Stimulated activated CD8-positive, alpha-beta memory T cell treated with anti-CD3 and anti-CD28 coated beads, Interleukin-15, amount 100 ng/mL, for 48 hours (primary cell): ENCODE measurements around the gene USP3.

Experiments used
- DNase-seq, 2 donors: peaks; one replicate each; pipeline ENCODE4 v3.0.0-alpha.2; 2020; ENCODE audit warnings: low read depth in 2 of 2

USP3 gene

DNA sequence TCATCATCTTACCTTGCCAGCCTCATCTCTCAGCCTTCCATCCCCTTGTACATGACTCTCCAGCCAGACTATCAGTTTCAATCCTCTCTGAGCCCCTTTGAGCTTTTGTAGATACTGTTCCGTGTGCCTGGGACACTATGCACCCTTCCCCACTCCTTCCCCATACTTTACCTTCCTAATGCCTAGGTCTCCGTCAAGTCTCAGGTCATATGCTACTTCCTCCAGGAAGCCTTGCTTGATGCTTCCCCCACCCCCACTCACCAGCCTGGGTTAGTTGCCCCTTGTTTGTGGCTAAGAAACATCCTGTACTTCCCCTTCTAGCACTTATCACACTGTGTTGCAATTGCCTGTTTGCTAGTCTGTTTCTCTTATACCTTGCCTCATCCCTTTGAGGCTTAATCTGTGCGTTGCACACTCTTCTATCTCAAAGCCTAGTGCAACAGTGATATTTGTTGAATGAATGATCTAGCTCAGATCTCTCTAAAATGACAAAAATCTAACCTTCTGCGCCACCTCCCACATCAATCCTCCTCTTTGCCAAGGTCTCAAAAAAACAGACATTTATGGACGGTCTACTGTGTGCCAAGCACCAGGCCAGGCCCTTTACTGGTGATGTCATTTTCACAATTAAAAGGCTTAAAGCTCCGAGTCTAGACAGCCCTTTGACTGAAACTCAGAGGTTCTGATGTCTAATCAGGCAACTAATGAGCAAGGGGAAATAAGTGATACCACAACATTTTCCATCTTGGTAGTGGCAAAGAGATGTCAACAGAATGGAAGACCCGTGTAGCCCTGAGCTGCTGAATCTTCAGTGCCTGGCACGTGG lies 6.5 kb upstream of the USP3 start:
- peak; percentile 43 to 49 for DNase-seq

DNA sequence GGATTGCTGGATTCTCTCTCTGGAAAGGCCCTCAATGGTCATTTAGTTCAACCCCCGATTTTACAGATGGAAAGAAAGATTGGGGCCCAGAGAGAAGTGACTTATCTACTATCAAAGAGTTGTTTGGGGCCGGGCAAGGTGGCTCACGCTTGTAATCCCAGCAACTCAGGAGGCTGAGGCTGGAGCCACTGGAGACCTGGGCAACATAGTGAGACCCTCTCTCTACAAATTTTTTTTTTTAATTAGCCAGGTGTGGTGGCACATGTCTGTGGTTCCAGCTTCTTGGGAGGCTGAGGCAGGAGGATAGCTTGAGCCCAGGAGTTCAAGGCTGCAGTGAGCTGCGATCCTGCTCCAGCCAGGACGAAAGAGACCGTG lies 5.2 kb upstream of the USP3 start:
- no peak for DNase-seq

DNA sequence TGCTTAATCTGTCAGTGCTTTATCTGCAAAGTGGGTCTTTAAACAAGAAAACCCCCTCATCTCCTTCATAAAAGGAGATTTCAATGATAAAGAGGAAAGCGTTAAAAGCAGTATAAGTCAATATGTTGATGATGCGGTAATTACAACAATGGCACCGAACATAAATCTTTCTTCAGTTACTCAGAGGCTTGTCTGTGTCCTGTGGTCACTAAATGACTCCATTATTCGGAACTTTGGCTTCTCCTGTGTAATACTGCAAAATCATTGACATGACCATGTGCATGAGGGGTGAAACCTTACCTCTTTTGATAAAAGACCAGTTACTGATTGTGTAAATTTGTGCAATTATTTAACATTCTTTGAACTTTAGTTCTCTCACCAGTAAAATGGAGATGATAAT lies 4.8 kb upstream of the USP3 start:
- no peak for DNase-seq

DNA sequence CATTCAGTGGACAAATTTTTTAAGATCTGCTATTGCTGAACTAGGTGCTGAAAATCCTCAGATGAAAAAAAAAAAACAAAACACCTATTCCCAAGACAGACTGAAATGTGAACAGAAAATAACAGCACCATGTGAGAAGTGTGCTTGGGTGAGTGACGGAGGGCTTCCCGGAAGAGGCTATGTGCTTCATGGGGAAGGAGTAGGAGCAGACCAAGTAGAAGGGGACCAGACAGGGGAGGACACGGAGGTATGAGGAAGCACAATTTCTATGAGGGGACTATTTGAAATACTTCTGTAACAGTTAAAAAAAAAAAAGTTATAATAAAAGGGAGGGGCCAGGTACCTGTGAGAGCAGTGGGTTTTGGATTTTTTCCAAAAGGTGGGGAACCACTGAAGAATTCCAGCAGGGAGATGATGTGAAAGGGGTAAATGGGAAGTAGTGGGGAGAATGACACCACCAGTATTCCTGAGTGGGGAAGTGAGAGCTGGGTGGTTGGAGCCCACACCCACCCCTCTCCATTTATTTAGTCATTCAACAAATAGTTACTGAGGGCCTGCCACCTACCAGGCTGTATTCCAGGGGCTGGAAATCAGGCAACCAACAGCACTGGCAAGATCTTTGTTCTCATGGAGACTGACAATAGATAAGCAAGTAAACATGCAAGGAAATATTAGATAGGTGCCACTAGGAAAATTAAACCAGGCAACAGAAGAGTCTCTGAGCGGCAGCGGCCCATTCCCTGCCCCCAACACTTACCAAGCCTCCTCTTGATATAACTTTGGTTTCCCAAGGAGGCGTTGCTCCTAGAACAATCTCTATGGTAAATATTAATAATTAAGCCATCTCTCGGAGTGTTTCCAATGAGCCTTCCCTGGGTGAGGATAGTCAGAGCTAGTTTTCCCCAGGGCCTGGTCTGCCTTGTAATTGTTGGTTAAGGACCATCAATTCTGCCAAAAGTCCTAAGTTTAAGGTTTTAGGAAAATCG lies 3.8 kb upstream of the USP3 start:
- DNase-seq: no peak

DNA sequence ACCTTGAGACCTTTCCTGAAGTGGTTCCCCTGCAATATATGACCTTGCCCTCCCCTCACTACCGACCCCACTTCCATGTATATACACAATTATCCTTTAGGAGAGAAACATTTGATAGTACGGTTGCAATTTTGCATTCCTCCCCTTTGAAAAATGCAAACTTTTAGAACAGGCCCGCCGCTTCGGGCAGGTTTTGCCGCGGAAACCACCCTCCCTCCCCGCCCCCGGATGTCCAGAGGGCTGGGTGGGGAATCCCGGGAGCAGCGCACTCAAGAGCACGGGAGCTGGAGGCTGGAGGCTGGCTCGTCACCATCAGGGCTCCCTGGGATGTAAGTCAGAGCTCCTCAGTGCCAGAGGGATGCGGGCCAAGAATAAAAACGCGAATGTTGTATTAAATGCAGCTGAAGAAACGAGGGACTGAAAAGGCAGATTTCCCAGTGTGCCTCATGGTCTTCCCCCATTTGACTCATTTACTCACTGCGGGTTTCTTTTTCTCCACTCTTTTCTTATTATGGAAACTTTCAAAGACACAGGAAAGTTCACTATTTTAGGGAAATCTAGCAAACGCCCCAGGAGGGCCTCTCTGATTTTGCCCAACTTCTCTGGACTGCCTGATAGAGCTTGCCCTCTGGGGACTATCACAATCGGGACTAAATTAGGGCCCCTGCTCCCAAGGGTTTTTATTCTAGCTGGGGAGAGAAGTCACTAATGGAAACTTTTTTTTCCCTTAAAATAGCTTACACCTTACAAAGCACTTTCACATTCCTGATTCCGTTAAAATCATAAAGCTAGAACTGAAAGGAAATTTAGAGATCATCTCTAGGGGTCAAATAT lies 2.9 kb upstream of the USP3 start:
- DNase-seq: peak in 1 of 2 donors; percentile 47

DNA sequence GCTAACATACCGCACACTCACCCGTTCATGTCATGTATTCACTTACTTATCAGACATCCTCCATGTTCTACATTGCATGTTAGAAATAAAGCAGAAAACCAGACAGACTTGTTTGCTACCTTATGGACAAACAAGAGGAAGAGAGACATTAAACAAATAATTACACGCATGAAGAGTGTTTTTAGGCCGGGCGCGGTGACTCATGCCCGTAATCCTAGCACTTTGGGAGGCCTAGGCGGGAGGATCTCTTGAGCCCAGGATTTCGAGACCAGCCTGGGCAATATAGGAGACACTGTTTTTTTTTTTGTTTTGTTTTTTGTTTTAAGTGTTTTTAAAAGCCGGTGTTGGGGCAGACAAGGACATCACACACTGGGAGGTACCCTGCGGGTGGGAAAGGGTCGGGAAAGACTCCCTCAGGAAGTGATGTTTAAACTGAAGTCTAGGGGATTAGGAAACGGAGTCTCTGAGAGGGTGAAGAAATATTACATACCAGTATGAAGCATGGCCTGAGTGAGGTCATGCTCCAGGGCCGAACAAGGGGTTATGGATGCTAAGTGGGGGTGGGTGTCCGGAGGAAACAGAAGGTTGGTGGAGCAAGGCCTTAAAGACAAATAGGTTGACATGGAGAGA lies 2.1 kb upstream of the USP3 start:
- DNase-seq: no peak

DNA sequence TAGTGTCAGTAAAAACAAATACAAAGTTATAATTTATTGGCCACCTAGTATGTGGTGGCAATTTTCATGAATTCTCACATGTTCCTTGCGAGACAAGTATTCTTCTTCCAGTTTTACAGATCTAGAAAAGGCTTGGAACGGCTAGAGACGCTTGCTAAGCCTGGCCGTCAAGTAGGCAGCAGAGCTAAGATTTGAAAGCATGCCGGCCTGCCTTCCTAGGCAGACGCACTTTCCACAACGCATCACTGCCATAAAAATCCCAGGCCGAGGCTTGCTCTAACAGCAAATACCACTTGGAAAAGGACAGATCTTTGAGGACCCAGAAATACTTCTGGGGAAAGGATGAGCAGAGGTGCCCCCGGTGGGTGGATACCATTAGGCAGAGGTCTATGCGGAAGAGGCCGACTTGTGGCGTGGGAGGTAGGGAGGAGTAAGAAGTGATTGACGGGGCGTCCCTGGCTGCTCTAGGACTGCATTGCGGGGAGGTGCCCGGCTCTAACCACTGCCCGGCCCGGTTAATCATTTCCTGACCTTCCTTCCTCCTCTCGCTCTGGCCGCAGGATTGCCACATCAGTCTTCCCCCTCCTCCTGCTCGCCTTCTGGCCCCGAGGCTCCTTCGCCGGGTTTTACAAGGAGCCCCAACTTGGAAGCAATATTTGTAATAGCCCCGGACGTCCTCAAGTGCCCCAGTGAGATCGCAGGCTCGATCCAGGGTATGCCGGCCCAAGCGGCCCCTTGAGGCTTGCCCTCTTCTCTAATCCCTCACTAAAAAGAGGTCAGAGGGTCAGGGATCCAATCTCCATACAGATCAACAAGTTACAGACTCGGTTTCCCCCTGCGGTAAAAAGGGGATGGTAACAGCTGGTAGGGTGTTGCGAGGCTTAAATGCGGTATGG lies 1.3 kb upstream of the USP3 start:
- peak; percentile 75 to 82 for DNase-seq

DNA sequence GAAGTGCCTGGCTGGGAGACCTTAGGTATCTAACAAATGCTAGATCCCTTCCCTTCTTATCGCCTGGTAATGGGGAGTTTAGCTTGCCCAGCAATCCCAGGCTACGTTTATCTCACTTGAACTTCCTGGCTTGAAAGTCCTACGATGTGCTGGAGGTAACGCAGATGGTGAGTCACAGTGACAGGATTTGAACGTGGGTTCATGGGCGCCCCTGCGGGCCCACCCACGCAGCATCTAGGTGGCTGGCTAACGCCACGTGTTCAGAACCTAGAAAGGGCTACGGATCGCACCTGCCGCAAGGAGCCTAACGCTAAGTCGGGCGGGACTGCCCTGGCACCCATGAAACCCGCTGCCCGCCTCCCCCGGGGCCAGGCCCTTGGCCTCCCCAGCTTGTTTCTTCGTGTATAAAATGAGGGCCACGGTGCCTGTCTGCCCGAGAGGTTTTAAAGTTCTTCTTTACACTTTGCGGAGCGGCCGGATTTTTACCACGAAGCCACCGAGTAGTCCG lies 600 bp upstream of the USP3 start:
- DNase-seq: peak; percentile 83 to 85

DNA sequence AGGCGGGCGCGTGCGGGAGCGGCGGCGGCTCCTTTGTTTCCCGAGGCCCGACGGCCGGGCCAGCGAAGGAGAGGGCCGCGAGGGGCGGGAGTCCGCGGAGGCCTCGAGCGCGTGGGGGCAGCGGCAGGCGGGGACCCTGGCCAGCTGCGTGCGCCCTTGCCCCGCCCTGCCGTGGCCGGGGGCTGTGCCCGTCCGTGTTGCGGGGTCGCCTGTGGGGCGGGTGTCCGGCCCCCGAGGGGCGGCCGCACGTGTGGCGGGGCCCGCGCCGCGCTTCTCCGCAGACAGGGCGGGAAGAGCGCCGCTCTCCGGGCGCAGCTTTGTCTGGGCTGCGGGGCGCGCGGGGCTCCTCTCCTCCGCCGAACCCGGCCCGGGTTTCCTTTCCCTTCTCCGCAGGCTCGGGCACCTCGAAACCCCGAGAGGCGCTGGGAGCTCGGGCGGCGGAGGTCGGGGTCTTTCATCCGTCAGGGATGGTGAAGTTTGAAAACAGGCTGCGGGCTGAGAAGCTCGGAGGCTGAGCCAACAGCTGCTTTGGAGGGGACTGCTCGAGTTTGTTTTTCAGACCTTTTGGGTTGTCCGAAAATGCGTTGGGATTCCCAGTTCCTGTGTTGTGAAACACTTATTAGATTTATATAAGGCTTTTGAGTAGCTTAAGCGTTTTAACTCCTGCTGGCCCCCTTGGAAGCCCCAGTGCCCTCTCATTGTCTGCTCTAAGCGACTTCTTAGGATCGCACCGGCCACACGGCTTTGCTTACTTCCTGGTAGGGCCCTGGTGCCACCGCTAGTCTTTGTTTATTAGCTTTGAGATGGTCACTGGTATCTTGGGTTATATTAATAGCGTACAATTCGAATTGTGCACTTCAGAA lies 817 bp downstream of the USP3 start:
- DNase-seq: no peak

DNA sequence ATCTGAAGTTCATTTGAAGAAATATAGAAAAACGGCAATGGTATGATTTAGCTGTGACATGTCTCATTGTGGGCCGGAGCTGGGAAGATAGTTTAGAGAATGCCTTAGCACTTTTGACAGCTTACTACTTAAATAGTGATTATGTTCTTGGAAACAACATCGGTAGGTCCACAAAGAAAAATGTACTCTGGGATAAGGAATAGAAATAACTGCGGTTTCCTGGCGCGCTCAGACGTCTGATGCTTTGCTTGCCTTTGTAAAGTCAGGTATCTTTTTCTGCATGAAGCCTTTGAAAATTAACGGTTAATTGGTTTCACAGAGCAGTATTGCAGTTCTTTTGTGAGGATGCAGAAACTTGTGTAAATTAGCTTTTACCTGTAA lies 1.4 kb downstream of the USP3 start:
- DNase-seq: no peak

DNA sequence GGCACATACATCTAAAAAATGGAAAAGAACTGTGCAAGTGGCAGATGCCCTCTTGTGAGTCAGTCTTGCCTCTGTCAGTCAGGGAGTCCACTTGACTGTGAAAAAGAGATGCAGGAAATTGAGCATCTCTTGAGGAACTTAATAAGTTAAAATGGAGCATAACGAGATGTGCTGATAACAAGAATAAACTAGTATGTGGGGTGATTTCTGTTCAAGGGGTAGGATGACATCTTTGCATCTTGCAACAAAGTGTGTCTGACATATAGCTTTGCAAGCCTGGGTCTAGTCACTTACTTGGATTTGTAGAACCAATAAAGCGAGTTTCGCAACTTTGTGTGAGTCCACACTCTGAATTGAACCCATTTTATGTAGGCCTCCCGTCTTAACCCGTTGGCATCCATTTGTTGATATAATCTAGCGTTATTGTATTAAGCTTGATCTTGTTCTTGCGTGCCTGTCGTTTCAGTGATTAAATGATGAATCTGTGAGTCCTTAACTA lies 2.2 kb downstream of the USP3 start:
- no peak for DNase-seq

DNA sequence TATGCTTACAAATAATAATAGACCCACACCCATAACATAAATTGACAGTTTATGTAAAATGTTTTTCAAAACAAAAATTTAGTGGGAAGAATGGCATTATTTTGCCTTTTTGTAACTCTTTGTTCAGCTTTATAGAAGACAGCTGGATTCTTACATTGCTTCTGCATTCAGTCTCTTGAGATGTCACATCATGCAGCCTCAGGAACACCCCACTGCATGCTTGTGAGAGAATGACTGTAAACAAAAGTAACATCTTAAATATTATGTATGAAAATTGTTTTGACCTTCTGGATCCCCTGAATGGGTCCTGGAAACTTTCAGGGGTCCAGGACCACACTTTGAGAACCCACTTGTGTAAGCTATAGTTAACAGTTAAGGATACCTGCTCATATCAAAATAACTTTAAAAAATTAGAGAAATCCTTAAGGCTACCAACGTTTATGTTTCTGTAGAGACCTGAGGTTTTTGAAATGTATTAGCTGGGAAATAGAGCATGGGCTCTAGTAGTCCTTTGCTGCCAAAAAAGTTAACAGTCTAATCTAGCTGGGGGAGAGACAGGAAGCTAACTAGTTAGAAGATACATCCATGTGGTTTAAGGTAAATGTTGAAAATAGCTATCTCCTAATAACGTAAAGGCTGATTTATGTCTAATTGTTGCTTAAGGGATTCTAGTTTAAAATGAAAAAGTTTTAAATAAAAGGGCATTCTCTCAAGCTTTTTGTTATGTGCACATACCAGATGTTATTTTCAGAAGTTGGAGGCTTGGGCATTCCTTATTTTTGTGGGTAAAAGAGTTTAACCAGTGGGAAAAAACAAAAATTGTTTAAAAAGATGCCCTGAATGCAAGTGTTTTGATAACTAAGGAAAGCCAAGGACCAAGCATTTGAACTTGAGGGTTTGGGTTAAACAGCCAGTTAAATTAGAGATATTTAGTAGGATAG lies 3.8 kb downstream of the USP3 start:
- no peak for DNase-seq

DNA sequence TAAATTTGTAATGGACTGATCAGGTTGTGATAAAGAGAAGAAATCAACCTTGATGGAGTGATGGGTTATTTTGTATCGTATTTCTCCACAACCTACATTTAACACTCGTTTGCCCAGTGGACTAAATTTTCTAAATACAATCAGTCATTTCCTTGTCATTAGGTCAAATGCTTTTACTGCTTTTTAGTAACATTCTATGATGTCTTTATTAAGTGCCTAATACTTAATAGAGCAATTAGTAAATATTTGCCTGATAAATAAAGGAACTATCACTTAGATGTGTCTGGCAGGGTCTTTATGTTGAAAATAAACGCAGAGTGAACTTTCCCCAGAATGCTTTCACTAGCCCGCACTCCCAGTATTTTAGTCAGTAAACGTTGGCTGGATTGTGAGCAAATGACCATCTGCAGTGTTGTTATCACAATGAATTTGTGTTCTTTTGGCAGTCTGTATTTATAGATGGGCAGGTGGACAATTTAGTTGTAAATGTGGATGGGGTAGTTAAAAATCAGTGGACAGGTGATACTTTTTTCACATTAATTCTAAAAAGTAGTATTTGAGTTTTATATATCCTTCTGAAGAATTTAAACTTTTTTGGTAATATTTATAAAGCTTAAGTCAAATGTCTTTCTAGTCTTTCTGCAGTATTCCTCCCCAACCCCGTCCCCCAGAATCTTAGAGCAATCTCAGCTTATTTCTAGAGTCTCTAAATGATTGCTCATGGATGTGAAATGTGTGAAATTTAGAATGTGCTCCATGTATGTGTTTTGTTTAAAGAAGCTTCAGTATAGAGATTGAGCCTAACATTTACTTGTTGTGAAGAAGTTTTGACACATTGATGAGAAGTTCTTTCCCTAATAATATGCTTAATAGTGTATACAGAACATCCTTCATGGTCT lies 4.9 kb downstream of the USP3 start:
- no peak for DNase-seq

DNA sequence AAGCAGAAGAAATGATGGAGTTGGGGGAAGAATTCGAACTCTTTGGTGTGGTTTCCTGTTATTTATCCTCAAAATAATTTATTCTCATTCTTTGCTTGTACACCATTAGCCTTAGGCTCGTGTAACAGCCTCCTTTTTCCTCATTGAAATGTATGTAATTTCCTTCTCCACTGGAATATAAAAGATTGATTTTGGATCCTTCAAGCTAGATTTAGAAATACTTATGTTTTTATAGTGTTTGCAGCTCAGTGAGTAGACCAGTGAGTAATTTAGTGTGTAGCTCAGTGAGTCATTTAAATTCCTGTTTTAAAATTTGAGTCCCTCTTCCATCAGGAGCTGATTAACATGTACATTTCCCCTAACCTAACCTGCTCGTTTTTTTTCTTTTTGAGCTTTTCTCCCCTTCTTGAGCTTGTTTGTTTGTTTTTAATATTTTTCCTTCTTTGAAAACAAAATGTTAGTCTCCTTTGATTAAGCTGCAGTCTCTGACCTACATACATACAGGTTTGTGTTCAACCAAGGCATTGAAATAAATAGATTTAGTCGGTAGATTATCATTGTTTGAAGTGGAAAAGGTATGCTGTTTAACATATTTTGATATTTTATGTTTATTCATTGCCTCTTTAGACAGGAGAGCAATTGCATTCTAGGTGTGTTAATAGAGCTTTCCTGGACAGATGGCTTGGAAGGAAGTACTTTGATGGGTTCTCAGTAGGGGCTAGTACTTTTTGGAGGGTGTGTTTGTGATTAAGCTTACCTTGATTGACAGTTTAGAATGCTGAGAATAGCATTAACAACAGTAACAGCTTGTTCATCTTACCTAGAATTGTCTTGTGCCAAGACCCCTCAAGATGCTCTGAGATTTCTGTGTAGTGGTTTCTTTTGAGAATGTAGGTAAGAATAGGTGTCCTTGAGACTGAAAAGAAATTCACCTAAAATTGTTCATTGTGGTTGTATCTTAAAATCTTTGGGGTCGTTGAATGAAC lies 5.9 kb downstream of the USP3 start:
- no peak for DNase-seq

DNA sequence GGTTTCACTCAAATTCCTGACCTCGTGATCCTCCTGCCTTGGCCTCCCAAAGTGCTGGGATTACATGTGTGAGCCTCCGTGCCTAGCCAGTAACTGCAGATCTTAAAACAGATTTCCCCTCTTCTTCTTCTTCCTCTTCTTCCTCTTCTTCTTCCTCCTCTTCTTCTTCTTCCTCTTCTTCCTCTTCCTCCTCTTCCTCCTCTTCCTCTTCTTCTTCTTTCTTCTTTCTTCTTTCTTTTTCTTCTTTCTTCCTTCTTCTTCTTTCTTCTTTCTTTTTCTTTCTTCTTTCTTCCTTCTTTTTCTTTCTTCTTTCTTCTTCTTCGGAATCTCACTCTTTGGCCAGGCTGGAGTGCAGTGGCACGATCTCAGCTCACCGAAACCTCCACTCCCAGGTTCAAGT lies 7.8 kb downstream of the USP3 start:
- DNase-seq: no peak

DNA sequence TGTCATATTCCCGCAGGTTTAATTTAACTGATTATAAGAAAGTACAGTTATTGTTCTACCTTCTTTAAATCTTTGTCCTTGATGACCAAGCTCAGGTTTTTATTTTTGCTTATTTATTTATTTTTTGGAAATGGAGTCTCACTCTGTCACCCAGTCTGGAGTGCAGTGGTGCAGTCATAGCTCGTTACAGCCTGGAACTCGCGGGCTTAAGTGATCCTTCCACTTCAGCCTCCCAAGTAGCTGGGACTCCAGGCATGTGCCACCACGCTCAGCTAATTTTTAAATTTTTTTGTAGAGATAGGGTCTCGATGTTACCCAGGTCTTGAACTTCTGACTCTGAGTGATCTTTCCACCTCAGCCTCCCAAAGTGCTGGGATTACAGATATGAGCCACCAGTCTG lies 8.9 kb downstream of the USP3 start:
- DNase-seq: no peak
